GM12892 (cell line): ENCODE results near the gene RBMS3.

Source experiments
- DNase-seq: peaks from one replicate; pipeline ENCODE4 v3.0.0; 2011; ENCODE audit not compliant: insufficient read length
- FAIRE-seq: peaks from 2 replicates; lab custom pipeline; 2011; peaks lifted over from hg19 to GRCh38; lab: Jason Lieb, UNC
- POLR2A ChIP-seq: IDR thresholded peaks from 2 replicates; pipeline ENCODE4 v1.6.1; 2011; ENCODE audit warnings: low read depth, low read length, control low read depth
- POLR2AphosphoS5 ChIP-seq: IDR thresholded peaks from 2 replicates; pipeline ENCODE4 v1.6.1; 2011; ENCODE audit warnings: low read depth, low read length, control low read depth
- TAF1 ChIP-seq: IDR thresholded peaks from 2 replicates; pipeline ENCODE4 v1.6.1; 2011; ENCODE audit warnings: low read depth, mild to moderate bottlenecking, control low read depth, low read length, borderline replicate concordance

The RBMS3 gene

GRCh38 chr3:29868543-29869101 lies 587.8 kb downstream of the RBMS3 start:
- TF ChIP-seq POLR2AphosphoS5: no peak
- TF ChIP-seq TAF1: no peak
- no peak for TF ChIP-seq POLR2A
- DNase-seq (no peak), FAIRE-seq (no peak)

DNA sequence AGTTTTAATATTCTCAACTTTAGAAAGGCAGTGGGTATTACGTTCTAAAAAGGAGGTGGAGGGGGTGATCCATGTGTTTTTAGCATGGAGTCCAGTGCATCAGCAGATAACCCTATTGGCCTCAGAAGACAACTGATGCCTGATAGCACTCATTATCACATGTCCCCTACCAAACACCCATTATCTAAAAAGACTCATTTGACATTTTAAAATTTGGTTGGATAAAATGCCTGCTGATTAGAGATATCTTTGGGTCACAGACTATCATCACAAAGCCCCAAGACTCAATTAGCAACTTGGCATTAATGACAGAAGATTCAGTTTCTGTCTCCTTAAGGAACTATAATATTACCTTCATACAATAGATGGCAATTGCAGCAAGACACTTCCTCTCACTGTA lies 589.3 kb downstream of the RBMS3 start:
- no peak for TF ChIP-seq POLR2AphosphoS5
- TF ChIP-seq TAF1: no peak
- no peak for TF ChIP-seq POLR2A
- FAIRE-seq: no peak
- no peak for DNase-seq

- TF ChIP-seq POLR2A (no peak), POLR2AphosphoS5 (no peak), TAF1 (no peak)
- no peak for DNase-seq
- FAIRE-seq: no peak
Measured at GRCh38 chr3:29871087-29871486, 590.2 kb downstream of the RBMS3 start.

GRCh38 chr3:29880809-29881208 lies 599.9 kb downstream of the RBMS3 start:
- TF ChIP-seq POLR2A (no peak), POLR2AphosphoS5 (no peak), TAF1 (no peak)
- FAIRE-seq (no peak), DNase-seq (no peak)

DNA sequence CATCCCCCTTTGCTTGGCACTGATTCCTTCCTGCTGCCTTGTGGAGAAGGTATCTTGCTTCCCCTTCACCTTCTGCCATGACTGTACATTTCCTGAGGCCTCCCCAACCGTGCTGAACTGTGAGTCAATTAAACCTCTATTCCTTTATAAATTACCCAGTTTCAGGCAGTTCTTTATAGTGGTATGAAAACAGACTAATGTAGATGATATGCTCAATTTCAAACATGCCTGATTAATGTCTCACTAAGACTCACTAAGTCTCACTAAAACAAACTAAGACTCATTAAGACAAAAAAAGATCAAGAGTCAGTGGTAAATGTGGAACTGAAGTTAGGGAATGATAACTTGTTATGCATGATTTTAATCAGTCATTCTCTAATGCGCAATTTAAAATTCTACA lies 606.6 kb downstream of the RBMS3 start:
- no peak for FAIRE-seq
- DNase-seq: no peak
- no peak for TF ChIP-seq POLR2AphosphoS5
- no peak for TF ChIP-seq TAF1
- no peak for TF ChIP-seq POLR2A

GRCh38 chr3:29889215-29889614 lies 608.3 kb downstream of the RBMS3 start:
- DNase-seq (no peak), FAIRE-seq (no peak)
- TF ChIP-seq TAF1 (no peak), POLR2A (no peak), POLR2AphosphoS5 (no peak)

GRCh38 chr3:29890801-29891200 lies 609.9 kb downstream of the RBMS3 start:
- TF ChIP-seq POLR2AphosphoS5: no peak
- DNase-seq: no peak
- FAIRE-seq: no peak

DNA sequence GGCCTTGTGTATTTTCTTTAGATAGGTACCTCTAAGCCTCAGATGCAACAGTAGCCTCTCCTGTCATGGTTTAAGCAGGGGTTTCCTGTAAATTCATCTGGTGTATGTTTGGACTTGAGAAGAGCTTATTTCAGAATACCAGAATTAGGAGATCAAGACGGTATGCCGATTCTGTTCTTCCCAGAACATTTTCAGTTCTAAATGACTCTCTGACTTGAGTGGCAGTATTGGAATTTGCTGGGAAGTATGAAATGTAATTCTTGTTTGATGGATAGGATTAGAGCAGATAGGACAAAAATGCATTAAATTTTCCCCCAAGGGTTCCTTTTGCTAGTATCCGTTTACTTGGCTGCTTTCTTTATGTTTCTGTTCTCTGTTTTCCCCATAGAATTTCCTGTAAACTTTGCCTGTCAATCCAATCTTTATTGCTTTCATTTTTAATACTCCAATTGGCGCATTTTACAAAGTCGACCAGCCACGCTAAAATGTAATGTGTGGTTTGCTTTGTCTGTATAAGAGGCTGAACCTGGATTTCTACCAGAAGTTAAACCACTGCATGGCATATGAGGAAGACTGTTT lies 612.2 kb downstream of the RBMS3 start:
- FAIRE-seq (no peak), DNase-seq (no peak)
- no peak for TF ChIP-seq TAF1
- no peak for TF ChIP-seq POLR2A
- no peak for TF ChIP-seq POLR2AphosphoS5

- FAIRE-seq (no peak), DNase-seq (no peak)
- TF ChIP-seq TAF1 (no peak), POLR2A (no peak), POLR2AphosphoS5 (no peak)
Measured at GRCh38 chr3:29896856-29897255, 616.0 kb downstream of the RBMS3 start.

DNA sequence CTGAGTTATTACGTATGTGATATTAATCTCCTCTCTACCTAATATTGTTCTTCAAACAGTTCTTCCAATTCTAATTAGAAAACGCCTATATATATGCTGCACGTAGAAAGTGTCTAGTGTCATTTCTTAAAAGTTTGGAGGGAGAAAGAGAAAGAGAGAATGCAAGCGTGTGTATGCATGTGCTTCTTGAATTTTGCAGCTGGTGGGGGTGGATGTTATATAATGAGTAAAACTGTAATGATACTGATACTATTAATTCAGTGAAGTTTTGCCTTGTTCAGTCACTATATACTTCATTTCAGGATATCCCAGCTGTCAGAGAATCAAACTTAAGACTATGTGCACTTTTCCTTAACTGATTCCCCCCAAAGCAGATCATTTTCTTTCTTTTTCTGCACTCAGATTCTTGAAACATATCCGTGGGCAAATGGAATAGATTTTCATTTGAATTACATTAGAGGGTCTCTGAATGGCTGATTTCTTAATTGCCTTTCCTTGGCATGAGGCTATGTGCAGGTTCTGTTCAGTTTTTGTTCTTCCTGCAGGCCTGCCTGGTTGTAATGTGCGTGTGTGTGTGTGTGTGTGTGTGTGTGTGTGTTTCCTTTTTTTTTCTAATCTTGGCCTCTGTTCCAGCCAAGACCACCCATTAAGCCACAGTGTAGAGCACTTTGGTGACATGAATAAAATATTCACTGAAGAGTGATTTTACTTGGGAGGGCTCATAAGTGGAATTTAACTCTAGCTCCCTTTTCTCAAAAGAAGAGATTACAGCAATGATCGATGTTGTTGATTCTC lies 617.5 kb downstream of the RBMS3 start:
- TF ChIP-seq POLR2AphosphoS5 (no peak), TAF1 (no peak), POLR2A (no peak)
- DNase-seq (no peak), FAIRE-seq (no peak)

- DNase-seq: no peak
- FAIRE-seq: no peak
- TF ChIP-seq POLR2A: no peak
- TF ChIP-seq POLR2AphosphoS5: no peak
- TF ChIP-seq TAF1: no peak
Measured at GRCh38 chr3:29899021-29899420, 618.1 kb downstream of the RBMS3 start.

DNA sequence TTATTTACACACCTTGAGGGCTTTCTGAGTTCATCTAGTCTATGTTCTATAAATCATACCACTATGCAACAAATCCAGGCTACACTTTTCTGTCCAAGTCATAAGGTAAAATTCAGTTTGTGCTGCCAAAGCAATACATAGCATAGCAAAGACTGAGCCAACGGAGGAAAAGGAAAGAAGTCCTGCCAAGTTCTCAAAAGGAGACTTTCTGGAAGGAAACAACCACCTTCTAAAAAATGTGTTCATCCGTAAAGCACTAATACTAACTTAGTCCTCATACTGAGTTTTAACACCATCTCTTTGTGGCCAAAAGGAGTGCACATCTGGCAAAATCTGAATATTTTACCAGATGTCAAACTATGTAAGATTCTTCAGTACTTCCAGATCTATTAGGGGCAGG lies 620.2 kb downstream of the RBMS3 start:
- TF ChIP-seq POLR2AphosphoS5: no peak
- no peak for TF ChIP-seq TAF1
- TF ChIP-seq POLR2A: no peak
- FAIRE-seq: no peak
- no peak for DNase-seq
